ENCODE results near the gene SLC8A1.

Gene SLC8A1

DNA sequence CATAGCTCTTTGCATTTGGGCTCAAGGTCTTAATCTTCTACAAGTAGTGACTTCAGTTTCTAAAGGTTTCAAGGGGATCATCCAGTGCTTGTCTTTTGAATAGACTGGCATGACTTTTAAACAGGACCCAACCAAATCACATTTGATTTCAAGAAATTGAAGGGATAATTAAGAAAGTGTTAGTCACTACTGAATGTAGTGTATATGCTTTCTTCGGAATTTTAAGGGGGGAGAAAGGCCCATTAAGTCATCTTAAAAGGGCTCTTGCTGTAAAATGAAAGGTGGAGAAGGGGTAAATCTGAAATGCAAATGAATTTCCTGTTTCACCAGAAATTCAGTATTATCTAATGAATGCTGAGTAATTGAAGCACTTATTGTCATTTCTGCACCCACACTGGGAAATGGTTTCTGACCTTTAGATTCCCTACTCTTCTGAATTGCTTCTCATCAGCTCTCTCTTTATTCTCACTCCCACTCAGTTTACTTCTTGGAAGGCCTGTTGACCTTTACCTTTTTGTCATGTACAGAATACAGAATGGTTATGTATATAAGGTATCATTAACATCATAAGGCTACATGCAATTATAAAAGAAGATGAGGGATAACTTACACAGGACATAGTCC is 241.4 kb downstream of the SLC8A1 start:
- in situ Hi-C loops (cut with HindIII; ENCODE audit: low sequenced_read_pairs) = no loop called here

DNA sequence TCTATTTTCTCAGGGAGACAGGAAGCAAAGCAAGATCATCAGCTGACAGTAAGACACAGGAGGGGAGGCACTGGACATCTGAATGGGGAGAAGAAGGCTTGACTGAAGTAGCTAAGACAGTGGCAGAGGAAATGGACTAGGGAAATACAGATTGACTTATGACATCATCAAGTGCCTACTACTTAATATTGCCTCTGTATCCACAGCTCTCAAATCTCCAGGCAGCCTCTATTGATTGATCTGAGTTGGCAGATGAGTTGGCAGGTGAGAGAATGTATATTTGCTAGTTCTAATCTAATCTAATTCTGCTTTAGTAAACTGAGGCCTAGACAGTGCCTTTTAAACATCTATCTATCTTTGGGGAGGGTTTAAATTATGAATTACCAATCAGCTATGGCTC is 242.1 kb downstream of the SLC8A1 start:
- in situ Hi-C loops (cut with HindIII; ENCODE audit: low sequenced_read_pairs) = no loop called here

GRCh38 chr2:40208463-40208862 is 243.4 kb downstream of the SLC8A1 start:
- in situ Hi-C loops (cut with HindIII; ENCODE audit: low sequenced_read_pairs) = no loop called here

DNA sequence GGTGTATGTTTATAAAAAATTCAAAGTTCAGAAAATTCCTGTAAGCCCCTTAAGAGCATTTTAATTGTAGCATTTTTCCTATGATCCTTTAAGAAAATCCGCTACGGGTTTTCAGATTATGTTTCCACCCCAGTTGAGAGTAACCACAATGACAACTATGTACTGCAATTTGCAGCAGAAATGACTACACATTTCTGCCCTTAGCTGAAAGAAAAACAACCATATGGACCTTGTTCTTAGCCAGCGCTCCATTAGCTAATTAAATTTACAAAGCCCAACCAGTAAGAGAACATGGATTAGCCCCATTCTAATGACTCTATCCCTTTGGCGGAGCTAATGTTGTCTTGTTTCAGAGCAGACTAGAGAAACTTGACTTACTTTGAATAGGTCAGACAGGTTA is 247.6 kb downstream of the SLC8A1 start:
- in situ Hi-C loops (cut with HindIII; ENCODE audit: low sequenced_read_pairs) = no loop called here

GRCh38 chr2:40202798-40203400 is 249.0 kb downstream of the SLC8A1 start:
- in situ Hi-C loops (cut with HindIII; ENCODE audit: low sequenced_read_pairs) = no loop called here

DNA sequence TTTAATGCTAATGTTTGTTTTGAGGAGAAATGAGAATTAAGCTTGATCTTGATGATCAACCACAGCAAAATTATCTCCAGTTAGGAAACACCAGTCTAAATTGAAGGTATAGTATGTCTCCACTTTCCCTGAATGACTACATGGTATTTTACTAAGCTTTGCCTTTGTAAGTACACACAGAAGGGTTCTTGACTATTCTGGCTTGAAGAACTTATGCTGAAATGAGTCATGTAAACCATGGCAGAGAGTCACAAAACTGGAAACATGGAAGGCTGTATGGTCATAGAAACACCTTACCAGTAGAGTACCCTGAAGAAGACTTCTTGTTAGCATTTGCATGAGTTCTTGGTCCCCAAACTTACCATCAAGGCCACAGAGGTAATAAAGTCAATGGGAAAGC is 250.5 kb downstream of the SLC8A1 start:
- in situ Hi-C loops (cut with HindIII; ENCODE audit: low sequenced_read_pairs) = no loop called here

DNA sequence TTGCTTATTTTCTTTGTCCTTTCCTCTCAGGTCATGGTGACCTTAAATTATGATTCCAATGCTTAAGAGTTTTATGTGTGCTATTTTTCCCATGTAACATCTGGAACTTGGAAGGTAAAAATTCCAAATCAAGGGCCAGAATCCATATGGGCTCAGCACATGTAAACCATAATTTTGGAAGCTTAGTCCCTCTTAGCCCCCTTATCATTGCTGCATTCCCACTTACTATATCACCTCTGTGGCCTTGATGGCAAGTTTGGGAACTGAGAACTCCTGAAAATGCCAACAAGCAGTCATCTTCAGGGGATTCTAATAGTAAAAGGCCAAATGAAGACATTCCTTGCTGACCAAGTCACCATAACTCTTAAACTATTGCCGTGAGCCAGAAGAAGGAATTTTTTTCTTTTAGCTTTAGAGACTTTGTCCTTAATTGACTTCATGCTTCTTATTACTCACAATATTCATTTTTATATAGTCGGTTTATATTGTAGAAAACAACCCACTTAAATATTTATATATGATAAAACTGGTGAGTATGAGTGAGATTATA is 251.4 kb downstream of the SLC8A1 start:
- in situ Hi-C loops (cut with HindIII; ENCODE audit: low sequenced_read_pairs) = no loop called here

DNA sequence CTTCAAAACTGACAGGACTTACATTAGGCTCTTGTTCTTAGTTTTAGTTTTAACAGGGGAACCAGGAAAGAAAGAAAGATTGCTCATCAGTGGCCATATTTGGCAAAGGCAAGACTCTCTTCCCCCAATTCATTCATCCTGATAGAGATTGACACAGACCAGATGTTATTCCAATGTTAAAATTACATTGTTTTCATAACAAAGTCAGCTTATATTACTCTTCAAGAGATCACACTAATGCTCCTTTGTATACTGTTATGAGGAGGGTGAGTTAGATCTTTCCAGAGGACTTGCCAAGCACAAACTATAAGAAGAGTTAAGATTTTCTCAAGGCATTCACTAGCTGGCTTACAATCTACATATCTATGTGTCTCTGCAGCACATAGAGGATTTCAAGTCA is 252.1 kb downstream of the SLC8A1 start:
- in situ Hi-C loops (cut with HindIII; ENCODE audit: low sequenced_read_pairs) = no loop called here

- in situ Hi-C loops (cut with HindIII; ENCODE audit: low sequenced_read_pairs) = no loop called here
Measured at GRCh38 chr2:40197121-40197520, 254.8 kb downstream of the SLC8A1 start.

DNA sequence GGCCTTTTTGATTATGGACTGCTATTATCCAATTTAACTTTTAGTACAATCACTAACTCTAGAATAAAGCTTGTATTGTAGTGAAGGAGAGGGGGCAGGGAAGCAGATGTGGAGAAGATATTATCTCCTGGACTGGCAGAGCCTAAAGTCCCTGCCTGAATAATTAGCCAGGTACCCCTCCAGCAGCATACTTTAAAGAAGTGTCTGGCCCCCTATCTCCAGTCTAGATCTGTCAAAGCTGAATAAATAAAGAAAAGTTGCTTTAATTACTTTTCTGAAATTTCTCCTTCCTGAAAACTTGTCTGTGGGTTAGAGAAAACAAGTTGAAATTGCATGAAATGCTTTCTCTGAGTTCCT is 258.2 kb downstream of the SLC8A1 start:
- in situ Hi-C loops (cut with HindIII; ENCODE audit: low sequenced_read_pairs) = no loop called here

- in situ Hi-C loops (cut with HindIII; ENCODE audit: low sequenced_read_pairs) = no loop called here
Measured at GRCh38 chr2:40192864-40193669, 258.8 kb downstream of the SLC8A1 start.

DNA sequence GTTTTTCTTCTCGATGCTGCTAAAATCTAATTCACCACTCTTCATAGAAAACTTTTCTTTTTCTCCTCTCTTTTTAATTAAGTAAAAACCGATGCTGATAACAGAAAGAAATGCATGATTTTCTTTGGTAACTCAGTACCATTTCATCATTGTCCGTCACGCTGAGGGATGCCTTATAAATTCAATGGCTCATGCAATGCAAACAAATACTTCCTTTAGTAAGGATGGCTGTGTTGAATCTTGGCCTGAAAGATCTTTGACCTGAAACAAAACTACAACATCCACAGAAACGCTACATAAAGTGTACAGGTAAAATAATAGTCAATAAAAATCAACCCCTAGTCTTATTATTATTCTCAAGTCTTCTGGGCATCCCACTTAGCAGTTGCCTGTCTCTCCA is 261.4 kb downstream of the SLC8A1 start:
- in situ Hi-C loops (cut with HindIII; ENCODE audit: low sequenced_read_pairs) = no loop called here

DNA sequence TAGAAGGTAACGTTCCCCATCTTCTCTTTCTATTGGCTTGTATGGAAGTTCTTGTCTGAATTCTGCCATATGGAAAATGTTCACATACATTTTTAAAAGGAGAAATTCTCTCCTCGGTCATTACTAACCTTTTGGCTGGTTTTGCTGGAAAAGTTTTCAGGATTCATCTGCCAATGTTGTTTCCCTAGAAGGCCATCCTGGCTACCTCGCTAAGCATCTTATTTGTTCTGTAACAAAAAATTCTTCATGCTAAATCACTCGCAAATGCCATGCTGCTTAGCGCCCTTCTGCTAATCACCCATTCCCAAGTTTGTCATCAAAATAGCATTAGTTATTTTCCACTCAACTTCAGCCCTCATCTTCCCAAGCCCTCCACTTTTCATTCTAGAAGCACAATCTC is 262.0 kb downstream of the SLC8A1 start:
- in situ Hi-C loops (cut with HindIII; ENCODE audit: low sequenced_read_pairs) = no loop called here

- in situ Hi-C loops (cut with HindIII; ENCODE audit: low sequenced_read_pairs) = no loop called here
Measured at GRCh38 chr2:40187054-40187453, 264.8 kb downstream of the SLC8A1 start.

GRCh38 chr2:40184551-40184950 is 267.3 kb downstream of the SLC8A1 start:
- in situ Hi-C loops (cut with HindIII; ENCODE audit: low sequenced_read_pairs) = no loop called here

DNA sequence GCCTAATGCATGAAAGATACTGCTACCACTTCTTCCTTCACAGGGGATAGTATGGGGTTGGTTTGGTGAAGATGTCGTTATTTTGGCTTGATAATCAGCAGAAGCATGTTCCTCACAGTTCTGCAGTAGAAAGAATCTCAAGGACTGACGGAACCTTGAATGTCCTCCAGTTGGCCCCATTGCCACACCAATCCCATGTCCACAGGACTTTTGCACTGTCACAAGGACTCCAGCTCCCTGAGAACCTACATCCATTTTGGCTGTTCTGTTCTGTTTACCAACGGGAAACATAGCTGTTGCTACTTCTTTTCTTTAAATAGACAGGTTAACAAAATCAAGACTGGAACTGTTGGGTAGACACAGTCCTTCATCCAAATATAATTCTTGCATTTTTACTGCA is 270.0 kb downstream of the SLC8A1 start:
- in situ Hi-C loops (cut with HindIII; ENCODE audit: low sequenced_read_pairs) = no loop called here

GRCh38 chr2:40179801-40180200 is 272.1 kb downstream of the SLC8A1 start:
- in situ Hi-C loops (cut with HindIII; ENCODE audit: low sequenced_read_pairs) = no loop called here

DNA sequence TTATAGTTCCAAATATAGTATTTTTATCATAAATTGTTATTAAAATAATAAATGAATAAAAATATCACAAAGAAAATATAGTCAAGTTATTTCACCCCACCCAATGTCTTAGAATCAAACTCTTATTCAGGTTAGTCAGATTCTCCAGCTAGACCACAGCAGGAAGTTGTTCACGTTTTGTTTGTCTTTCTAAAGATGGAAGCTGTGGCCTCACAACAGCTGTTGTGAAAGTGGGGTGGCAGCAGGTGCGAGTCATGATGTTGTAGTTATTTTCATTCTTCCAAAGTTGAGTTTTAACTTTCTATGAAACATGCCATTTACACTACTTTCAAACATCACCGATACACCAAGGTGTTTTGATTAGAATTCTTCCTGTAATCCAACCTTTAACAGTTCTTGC is 272.9 kb downstream of the SLC8A1 start:
- in situ Hi-C loops (cut with HindIII; ENCODE audit: low sequenced_read_pairs) = no loop called here

- in situ Hi-C loops (cut with HindIII; ENCODE audit: low sequenced_read_pairs) = no loop called here
Measured at GRCh38 chr2:40178171-40178778, 273.6 kb downstream of the SLC8A1 start.

GRCh38 chr2:40177366-40177765 is 274.5 kb downstream of the SLC8A1 start:
- in situ Hi-C loops (cut with HindIII; ENCODE audit: low sequenced_read_pairs) = no loop called here

GRCh38 chr2:40173276-40173675 is 278.6 kb downstream of the SLC8A1 start:
- in situ Hi-C loops (cut with HindIII; ENCODE audit: low sequenced_read_pairs) = no loop called here

- in situ Hi-C loops (cut with HindIII; ENCODE audit: low sequenced_read_pairs) = no loop called here
Measured at GRCh38 chr2:40169856-40170255, 282.0 kb downstream of the SLC8A1 start.

All from DLD1 (cell line).